PC-9 (cell line): ENCODE results near the gene LTK.

Source experiments
- CTCF ChIP-seq: fragments of 200-600 bp; sonication (generic); conservative IDR thresholded peaks from 2 replicates; pipeline ENCODE4 v1.6.1; 2017; ENCODE audit warnings: mixed run types, antibody characterized with exemption, mild to moderate bottlenecking, moderate library complexity
- EZH2 ChIP-seq: fragments of 200-600 bp; sonication (generic); IDR thresholded peaks from 2 replicates; pipeline ENCODE4 v1.8.0; 2017; ENCODE audit warnings: antibody characterized with exemption, low read depth

GRCh38 chr15:41523097-41523496 is 9.5 kb upstream of the LTK start:
- TF ChIP-seq EZH2, result no peak
- TF ChIP-seq CTCF, result no peak
